Endodermal cell (in vitro differentiated cells): ENCODE measurements around the gene FERMT3. TPM values are rescaled to one million over a fixed set of nuclear protein-coding genes. Genes with fewer than 3 reads are reported as not detected.

Experiments used
- DNase-seq: peaks from one replicate; pipeline ENCODE4 v3.0.0-alpha.2; 2017
- H3K27ac ChIP-seq: 2 replicates; pipeline ENCODE4 v1.5.1; 2013; ENCODE audit warnings: mild to moderate bottlenecking, low read depth, low read length, moderate library complexity
- H3K27me3 ChIP-seq: 2 replicates; pipeline ENCODE4 v1.6.1; 2013; ENCODE audit warnings: mild to moderate bottlenecking, low read length, moderate library complexity; ENCODE audit not compliant: insufficient read depth, control insufficient read depth, poor library complexity, severe bottlenecking
- H3K36me3 ChIP-seq: 2 replicates; pipeline ENCODE4 v1.7.0; 2013; ENCODE audit warnings: mild to moderate bottlenecking, low read length, moderate library complexity; ENCODE audit not compliant: control insufficient read depth, insufficient read depth
- H3K4me1 ChIP-seq: one replicate; pipeline ENCODE4 v1.7.0; 2013; ENCODE audit warnings: low read length; ENCODE audit not compliant: control insufficient read depth, insufficient read depth
- H3K4me3 ChIP-seq: 2 replicates; pipeline ENCODE4 v1.5.1; 2013; ENCODE audit warnings: mild to moderate bottlenecking, low read length, moderate library complexity
- H3K9ac ChIP-seq: 2 replicates; pipeline ENCODE4 v1.6.1; 2013; ENCODE audit warnings: mild to moderate bottlenecking, low read length, moderate library complexity; ENCODE audit not compliant: poor library complexity, severe bottlenecking; ENCODE audit errors: extremely low read depth
- H3K9me3 ChIP-seq: 2 replicates; pipeline ENCODE4 v1.6.1; 2013; ENCODE audit warnings: mild to moderate bottlenecking, low read length, moderate library complexity; ENCODE audit not compliant: control insufficient read depth
- H3K27ac Mint-ChIP-seq: 2 replicates; pipeline ENCODE4 v1.8.0; 2020; ENCODE audit warnings: mixed read lengths
- H3K27me3 Mint-ChIP-seq: 2 replicates; pipeline ENCODE4 v1.8.0; 2021; ENCODE audit warnings: mild to moderate bottlenecking, mixed read lengths; ENCODE audit not compliant: insufficient read depth
- H3K36me3 Mint-ChIP-seq: 2 replicates; pipeline ENCODE4 v1.8.0; 2020; ENCODE audit warnings: low read depth, mixed read lengths
- H3K4me1 Mint-ChIP-seq: 2 replicates; pipeline ENCODE4 v1.8.0; 2020; ENCODE audit warnings: mixed read lengths
- H3K4me3 Mint-ChIP-seq: 2 replicates; pipeline ENCODE4 v1.8.0; 2020; ENCODE audit warnings: mild to moderate bottlenecking, moderate library complexity, mixed read lengths
- H3K9me3 Mint-ChIP-seq: 2 replicates; pipeline ENCODE4 v1.8.0; 2020; ENCODE audit warnings: mild to moderate bottlenecking, mixed read lengths
- CTCF ChIP-seq: fragments of 200-600 bp; sonication (generic); conservative IDR thresholded peaks from 2 replicates; pipeline ENCODE4 v1.5.0; 2021; ENCODE audit warnings: antibody characterized with exemption, mild to moderate bottlenecking
- WGBS, 2 experiments: methylation state at CpG; one replicate each; pipeline versions ENCODE4 v1.1.5 to v1.1.7; 2013; ENCODE audit warnings: missing lambda C conversion rate in 2 of 2, mixed read lengths in 1 of 2; ENCODE audit not compliant: insufficient coverage in 1 of 2, insufficient read length in 1 of 2; 5-methylcytosine and 5-hydroxymethylcytosine counted together
- total RNA-seq, 2 donors: library from RNA; stranded (reverse); fragmentation: NEBNext Ultra II Directional in 1 of 2; extraction: Animal tissue kit (Norgen Biotek cat#: 25700) in 1 of 2; gene quantifications; 2 replicates in 1 of 2; 3 replicates in 1 of 2; pipeline ENCODE4 v1.2.1, GENCODE V29; 2021

Gene FERMT3
- total RNA-seq, 2 donors from 2014 or later: 4.2 to 5.3 TPM

GRCh38 chr11:64192434-64192833, 14.1 kb upstream of the FERMT3 start:
- H3K36me3 Mint-ChIP-seq: peaks cover 71% of the 10 kb centered on the region
- no peak overlapping the region for H3K27ac ChIP-seq
- no peaks in the 10 kb centered on the region for H3K9me3 Mint-ChIP-seq
- no peaks in the 10 kb centered on the region for H3K27me3 ChIP-seq
- no peak overlapping the region for H3K4me3 Mint-ChIP-seq
- H3K4me1 ChIP-seq: no peaks in the 10 kb centered on the region
- no peaks in the 10 kb centered on the region for H3K9me3 ChIP-seq
- no peak overlapping the region for H3K9ac ChIP-seq
- no peak for DNase-seq
- H3K4me3 ChIP-seq: no peak overlapping the region
- H3K4me1 Mint-ChIP-seq: no peaks in the 10 kb centered on the region
- H3K27ac Mint-ChIP-seq: peak overlapping the region; percentile 39
- WGBS, 2 experiments: 95 to 97% methylated on average over 4 to 5 of the region's 5 CpGs
- no peaks in the 10 kb centered on the region for H3K27me3 Mint-ChIP-seq
- peaks cover 79% of the 10 kb centered on the region for H3K36me3 ChIP-seq
- no peak for TF ChIP-seq CTCF

- Histone ChIP-seq H3K9ac (no peak overlapping the region), H3K27ac (no peak overlapping the region), H3K36me3 (peaks cover 90% of the 10 kb centered on the region), H3K4me1 (no peaks in the 10 kb centered on the region), H3K27me3 (no peaks in the 10 kb centered on the region), H3K9me3 (no peaks in the 10 kb centered on the region), H3K4me3 (no peak overlapping the region)
- H3K27me3 Mint-ChIP-seq: no peaks in the 10 kb centered on the region
- H3K4me1 Mint-ChIP-seq: no peaks in the 10 kb centered on the region
- peaks cover 78% of the 10 kb centered on the region for H3K36me3 Mint-ChIP-seq
- 96 to 97% methylated on average over 9 of the region's 9 CpGs for WGBS, 2 experiments
- no peak for TF ChIP-seq CTCF
- H3K4me3 Mint-ChIP-seq: no peak overlapping the region
- H3K9me3 Mint-ChIP-seq: no peaks in the 10 kb centered on the region
- no peak overlapping the region for H3K27ac Mint-ChIP-seq
- no peak for DNase-seq
Observed at GRCh38 chr11:64196626-64197025, 9.9 kb upstream of the FERMT3 start.

- H3K9ac ChIP-seq: no peak overlapping the region
- Mint-ChIP-seq H3K27ac (no peak overlapping the region), H3K9me3 (no peaks in the 10 kb centered on the region), H3K4me3 (no peak overlapping the region), H3K36me3 (peaks cover 81% of the 10 kb centered on the region), H3K27me3 (no peaks in the 10 kb centered on the region), H3K4me1 (no peaks in the 10 kb centered on the region)
- no peaks in the 10 kb centered on the region for H3K27me3 ChIP-seq
- H3K4me1 ChIP-seq: no peaks in the 10 kb centered on the region
- H3K36me3 ChIP-seq: peaks cover 93% of the 10 kb centered on the region
- H3K4me3 ChIP-seq: no peak overlapping the region
- no peak overlapping the region for H3K27ac ChIP-seq
- TF ChIP-seq CTCF: no peak
- DNase-seq: no peak
- H3K9me3 ChIP-seq: no peaks in the 10 kb centered on the region
- WGBS, 2 experiments: 95 to 98% methylated on average over 2 of the region's 2 CpGs
Observed at GRCh38 chr11:64198511-64198910, 8.0 kb upstream of the FERMT3 start.
